MCF 10A (cell line): ENCODE results near the gene RABIF. TPM values are rescaled to one million over a fixed set of nuclear protein-coding genes. Genes with fewer than 3 reads are reported as not detected.

Experiments used
- BruUV-seq: library from RNA; stranded (reverse); fragments of 400-500 nt; replicated peaks from 2 replicates; lab custom pipeline; 2021; lab: Mats Ljungman, UMichigan
- CTCF ChIA-PET: fragments of 300-600 bp; sonication (Branson Sonifier 250); formaldehyde crosslinking; extraction: SDS; loops from one replicate; lab custom pipeline; 2021; ENCODE audit warnings: antibody characterized with exemption, inconsistent platforms; lab: Yijun Ruan, JAX
- POLR2A ChIA-PET: fragments of 300-600, 350-650 bp; sonication (Branson Sonifier 250); formaldehyde crosslinking; extraction: SDS; loops from one replicate; lab custom pipeline; 2020; ENCODE audit warnings: antibody characterized with exemption, inconsistent platforms; lab: Yijun Ruan, JAX
- DNase-seq: peaks from one replicate; pipeline ENCODE4 v3.0.0-alpha.2; 2018; ENCODE audit not compliant: unreplicated experiment
- H3K27ac Mint-ChIP-seq: one replicate; pipeline ENCODE4 v1.8.0; 2022; ENCODE audit warnings: mild to moderate bottlenecking, low read depth, mixed read lengths; ENCODE audit not compliant: unreplicated experiment
- H3K27me3 Mint-ChIP-seq: one replicate; pipeline ENCODE4 v1.8.0; 2022; ENCODE audit warnings: mixed read lengths; ENCODE audit not compliant: insufficient read depth, unreplicated experiment
- H3K36me3 Mint-ChIP-seq: one replicate; pipeline ENCODE4 v1.8.0; 2022; ENCODE audit warnings: mild to moderate bottlenecking, moderate library complexity, mixed read lengths; ENCODE audit not compliant: insufficient read depth, unreplicated experiment
- H3K4me1 Mint-ChIP-seq: one replicate; pipeline ENCODE4 v1.8.0; 2022; ENCODE audit warnings: mixed read lengths; ENCODE audit not compliant: insufficient read depth, unreplicated experiment
- H3K4me3 Mint-ChIP-seq: one replicate; pipeline ENCODE4 v1.8.0; 2022; ENCODE audit warnings: mild to moderate bottlenecking, moderate library complexity, mixed read lengths; ENCODE audit not compliant: unreplicated experiment
- H3K9me3 Mint-ChIP-seq: one replicate; pipeline ENCODE4 v1.8.0; 2022; ENCODE audit warnings: mixed read lengths; ENCODE audit not compliant: unreplicated experiment
- intact Hi-C: fragments of 100-400 bp; cut with micrococcal nuclease; formaldehyde crosslinking; loops from 2 replicates; pipeline ENCODE4 v1.14.1; 2022
- total RNA-seq: library from RNA; stranded (reverse); gene quantifications from 2 replicates; pipeline ENCODE4 v1.2.3, GENCODE V29; 2022
- TF ChIP-seq, protein P1 (sequence below): fragments of 200-600 bp; IDR thresholded peaks from one replicate; pipeline ENCODE4 v1.8.0; 2022; ENCODE audit warnings: antibody characterized with exemption, mild to moderate bottlenecking; ENCODE audit not compliant: unreplicated experiment

The RABIF gene
- total RNA-seq, 1 experiment from 2014 or later = 13.5 TPM

DNA sequence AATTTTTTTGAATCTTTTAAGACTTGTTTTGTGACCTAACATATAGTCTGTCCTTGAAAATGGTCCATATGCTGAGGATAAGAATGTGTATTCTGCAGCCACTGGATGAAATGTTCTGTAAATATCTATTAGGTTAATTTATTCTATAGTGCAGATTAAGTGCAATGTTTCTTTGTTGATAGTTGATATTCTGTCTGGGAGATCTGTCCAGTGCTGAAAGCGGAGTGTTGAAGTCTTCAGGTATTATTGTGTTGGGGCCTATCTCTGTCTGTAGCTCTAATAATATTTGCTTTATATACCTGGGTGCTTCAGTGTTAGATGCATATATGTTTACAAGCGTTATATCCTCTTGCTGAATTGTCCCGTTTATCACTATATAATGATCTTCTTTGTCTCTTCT is 45.8 kb upstream of the RABIF start:
- H3K4me3 Mint-ChIP-seq = no peak overlapping the region
- POLR2A ChIA-PET = interaction anchor here (0.6 to 1.5 kb wide), 2 partner anchors 8 to 55 kb away, joined by 3 to 7 read pairs; partner anchors contain the start of gene KLHL12
- intact Hi-C loops = no loop called here

GRCh38 chr1:202932476-202932875 is 43.5 kb upstream of the RABIF start:
- POLR2A ChIA-PET = no interaction called here
- H3K36me3 Mint-ChIP-seq = no peaks in the 10 kb centered on the region
- no TSS peak for BruUV-seq
- H3K27ac Mint-ChIP-seq = no peak overlapping the region
- H3K27me3 Mint-ChIP-seq = peaks cover 18% of the 10 kb centered on the region
- H3K4me1 Mint-ChIP-seq = no peaks in the 10 kb centered on the region
- TF ChIP-seq, protein P1, sequence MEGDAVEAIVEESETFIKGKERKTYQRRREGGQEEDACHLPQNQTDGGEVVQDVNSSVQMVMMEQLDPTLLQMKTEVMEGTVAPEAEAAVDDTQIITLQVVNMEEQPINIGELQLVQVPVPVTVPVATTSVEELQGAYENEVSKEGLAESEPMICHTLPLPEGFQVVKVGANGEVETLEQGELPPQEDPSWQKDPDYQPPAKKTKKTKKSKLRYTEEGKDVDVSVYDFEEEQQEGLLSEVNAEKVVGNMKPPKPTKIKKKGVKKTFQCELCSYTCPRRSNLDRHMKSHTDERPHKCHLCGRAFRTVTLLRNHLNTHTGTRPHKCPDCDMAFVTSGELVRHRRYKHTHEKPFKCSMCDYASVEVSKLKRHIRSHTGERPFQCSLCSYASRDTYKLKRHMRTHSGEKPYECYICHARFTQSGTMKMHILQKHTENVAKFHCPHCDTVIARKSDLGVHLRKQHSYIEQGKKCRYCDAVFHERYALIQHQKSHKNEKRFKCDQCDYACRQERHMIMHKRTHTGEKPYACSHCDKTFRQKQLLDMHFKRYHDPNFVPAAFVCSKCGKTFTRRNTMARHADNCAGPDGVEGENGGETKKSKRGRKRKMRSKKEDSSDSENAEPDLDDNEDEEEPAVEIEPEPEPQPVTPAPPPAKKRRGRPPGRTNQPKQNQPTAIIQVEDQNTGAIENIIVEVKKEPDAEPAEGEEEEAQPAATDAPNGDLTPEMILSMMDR = no peak
- H3K4me3 Mint-ChIP-seq = no peak overlapping the region
- no peak for DNase-seq
- intact Hi-C loops = no loop called here
- CTCF ChIA-PET = interaction anchor here (0.6 kb wide), 1 partner anchor 35 kb away, joined by 4 read pairs; no protein-coding TSS in a partner anchor
- H3K9me3 Mint-ChIP-seq = peaks cover 9% of the 10 kb centered on the region

More for the DNA sequence above, 45.8 kb upstream of the RABIF start:
- Mint-ChIP-seq H3K27ac (no peak overlapping the region), H3K27me3 (peaks cover 18% of the 10 kb centered on the region), H3K4me1 (no peaks in the 10 kb centered on the region), H3K36me3 (peaks cover 6% of the 10 kb centered on the region), H3K9me3 (peaks cover 9% of the 10 kb centered on the region)
- TF ChIP-seq, protein P1 = no peak
- no TSS peak for BruUV-seq
- CTCF ChIA-PET = no interaction called here
- no peak for DNase-seq

GRCh38 chr1:202926581-202927491 is 37.9 kb upstream of the RABIF start, which contains the start of gene KLHL12:
Gene KLHL12, minus strand, starts transcription at chr1:202927234. Its CDS starts 2,072 bp downstream, at chr1:202925162.
- H3K27ac Mint-ChIP-seq = peak within 1 kb of the TSS; percentile 93
- intact Hi-C loops = loop anchor here (1.0 to 2.0 kb wide), 3 partner anchors 32 to 72 kb away; partner anchors contain the start of gene ADIPOR1
- ChIA-PET POLR2A (interaction anchor here (0.7 to 4.2 kb wide), 27 partner anchors 9 to 579 kb away, joined by 3 to 32 read pairs (median 5); partner anchors contain the start of genes CYB5R1, KDM5B, PCAT6 and TMEM183A), CTCF (interaction anchor here (0.5 to 1.8 kb wide), 18 partner anchors 11 to 1208 kb away, joined by 3 to 9 read pairs (median 4); partner anchors contain the start of genes CYB5R1 and RABIF)
- peaks cover 31% of the 10 kb centered on the region for H3K36me3 Mint-ChIP-seq
- no peaks in the 10 kb centered on the region for H3K9me3 Mint-ChIP-seq
- peak; percentile 99 for DNase-seq
- BruUV-seq = TSS peak; percentile 58
- no peaks in the 10 kb centered on the region for H3K27me3 Mint-ChIP-seq
- peaks cover 38% of the 10 kb centered on the region for H3K4me1 Mint-ChIP-seq
- H3K4me3 Mint-ChIP-seq = peak within 1 kb of the TSS; percentile 95
- TF ChIP-seq, protein P1 = peak; percentile 87

DNA sequence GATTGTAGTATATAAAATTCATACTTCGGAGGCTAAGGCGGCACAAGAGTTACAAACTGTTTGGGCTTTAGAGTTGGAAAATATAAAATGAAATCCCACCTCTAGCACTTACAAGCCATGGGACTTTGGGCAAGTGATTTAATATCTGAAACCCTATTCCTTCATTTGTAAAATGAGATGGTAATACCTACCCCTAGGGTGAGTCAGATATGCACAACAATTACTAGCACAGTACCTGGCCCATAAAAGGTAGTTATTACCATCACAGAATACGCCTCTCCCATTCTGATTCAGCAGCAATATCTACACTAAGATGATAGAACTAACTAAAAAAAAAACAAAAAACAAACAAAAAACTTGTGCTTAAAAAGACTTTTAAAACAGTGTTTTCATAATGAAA is 34.6 kb upstream of the RABIF start:
- peaks cover 38% of the 10 kb centered on the region for H3K4me1 Mint-ChIP-seq
- CTCF ChIA-PET = interaction anchor here (0.6 to 4.3 kb wide), 6 partner anchors 12 to 277 kb away, joined by 3 to 30 read pairs (median 4); no protein-coding TSS in a partner anchor
- H3K27me3 Mint-ChIP-seq = no peaks in the 10 kb centered on the region
- H3K9me3 Mint-ChIP-seq = no peaks in the 10 kb centered on the region
- TF ChIP-seq, protein P1 = no peak
- no peak overlapping the region for H3K4me3 Mint-ChIP-seq
- H3K27ac Mint-ChIP-seq = no peak overlapping the region
- DNase-seq = no peak
- intact Hi-C loops = no loop called here
- no TSS peak for BruUV-seq
- POLR2A ChIA-PET = interaction anchor here (0.7 to 4.2 kb wide), 10 partner anchors 9 to 113 kb away, joined by 3 to 27 read pairs (median 4); partner anchors contain the start of genes PCAT6, RABIF and TMEM183A
- peaks cover 50% of the 10 kb centered on the region for H3K36me3 Mint-ChIP-seq
